ENCODE measurements around the gene DDX42.
A peak's percentile ranks its signal among the peaks of the same experiment; 100 is the strongest.
"Not testable (repeated sequence)": the region's sequence is repeated elsewhere in the genome, so short reads cannot be mapped to it uniquely, and the experiment has no call there.

DDX42 gene

DNA sequence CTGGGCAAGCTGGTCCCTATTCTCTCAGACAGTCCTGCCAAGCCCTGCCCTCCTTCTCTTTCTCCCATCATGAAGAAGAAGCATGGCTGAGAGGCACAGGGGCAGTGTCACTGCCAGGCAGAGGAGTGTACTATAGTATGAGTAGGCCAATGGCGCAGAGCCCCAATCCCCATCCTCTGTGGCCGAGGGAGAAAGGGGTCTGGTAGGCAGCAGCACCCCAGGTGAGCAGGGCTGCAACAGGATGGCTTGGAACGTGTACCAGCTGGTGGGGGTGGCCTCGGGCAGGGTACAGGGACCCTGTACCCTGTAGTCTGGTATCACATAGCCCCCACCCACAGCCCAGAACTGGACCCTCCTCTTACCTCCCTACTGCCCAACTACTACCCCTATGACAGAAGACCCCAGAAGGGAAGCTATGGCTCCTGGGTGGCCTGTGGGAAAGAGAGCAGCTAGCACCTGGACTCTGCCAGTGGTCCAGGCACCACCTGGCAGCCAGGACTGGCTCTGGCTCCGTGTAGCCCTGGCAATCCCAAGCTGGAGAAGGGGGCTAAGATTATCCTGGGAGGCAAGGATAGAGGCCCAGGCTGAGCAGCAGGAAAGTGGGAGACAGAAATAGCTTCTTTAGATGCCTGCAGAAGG, 64.1 kb downstream of the DDX42 start:
- DNase-seq (ENCODE audit: low spot score) = no peak

DNA sequence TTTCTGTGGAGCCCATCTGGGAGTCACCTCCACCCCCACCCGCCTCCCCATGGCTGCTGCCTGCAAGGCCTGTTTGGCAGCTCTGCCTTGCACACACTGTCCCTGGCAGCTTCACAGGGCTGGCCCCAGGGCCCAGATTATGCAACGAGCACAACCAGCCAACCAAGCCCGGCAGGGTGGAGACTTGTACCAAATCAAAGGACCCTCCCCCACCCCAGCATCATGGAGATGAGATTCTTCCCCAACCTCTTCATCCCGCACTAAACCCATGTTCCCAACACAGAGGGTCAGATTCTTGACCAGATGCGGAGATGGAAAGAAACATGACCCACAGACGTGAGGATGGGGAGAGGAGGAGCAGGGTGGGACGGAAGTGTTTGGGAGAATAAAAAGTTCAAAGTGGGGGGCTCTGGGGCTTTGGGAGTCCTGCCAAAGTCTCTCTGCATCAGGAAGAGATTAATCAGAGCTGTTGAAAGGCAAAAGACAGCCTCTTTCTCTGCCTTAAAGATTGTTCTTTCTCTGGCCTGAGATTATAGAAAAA, 64.7 kb downstream of the DDX42 start:
- no peak for DNase-seq (ENCODE audit: low spot score)

DNA sequence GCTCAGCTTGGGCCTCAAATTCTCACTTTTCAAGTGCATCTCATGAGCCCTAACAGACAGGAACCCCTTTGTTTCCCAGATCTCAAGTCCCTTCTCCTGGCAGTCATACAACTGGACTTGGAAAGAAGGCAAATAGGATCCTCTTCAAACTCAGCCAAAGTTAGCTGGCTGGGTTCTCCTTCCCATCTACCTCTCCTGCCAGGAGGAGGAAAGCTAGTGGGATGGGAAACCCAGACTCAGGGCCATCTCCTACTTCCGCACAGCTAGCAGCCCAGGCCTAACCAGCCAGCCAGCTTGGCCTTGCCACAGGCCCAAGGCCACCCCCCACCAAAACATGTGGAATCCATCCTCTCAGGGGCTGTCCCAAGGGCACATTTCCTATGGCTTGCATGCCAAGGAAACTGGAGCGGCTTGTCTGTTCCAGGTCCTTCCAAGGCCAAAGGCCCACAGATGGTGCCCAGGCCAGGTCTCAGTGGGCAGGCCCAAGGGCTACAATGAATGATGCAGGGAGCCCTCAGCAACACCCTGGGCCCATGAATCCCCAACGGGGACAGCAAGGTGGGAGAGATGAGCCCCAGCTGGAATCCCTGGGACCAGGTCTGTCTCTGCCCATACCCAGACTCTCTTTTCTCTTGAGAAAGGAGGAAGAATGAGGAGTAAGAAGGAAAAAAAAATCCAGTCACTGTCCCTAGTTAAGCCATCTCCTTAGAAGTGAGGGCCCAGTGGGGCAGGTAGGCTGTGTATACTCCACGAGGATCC, 66.8 kb downstream of the DDX42 start:
- no peak for DNase-seq (ENCODE audit: low spot score)

GRCh38 chr17:63841350-63842172, 67.6 kb downstream of the DDX42 start:
- peak; percentile 94 for DNase-seq (ENCODE audit: low spot score)

GRCh38 chr17:63842173-63842539, 68.2 kb downstream of the DDX42 start:
- DNase-seq (ENCODE audit: low spot score) = no peak

- peak; percentile 98 for DNase-seq (ENCODE audit: low spot score)
Measured at GRCh38 chr17:63842540-63843386, 68.8 kb downstream of the DDX42 start, which contains the start of gene SMARCD2. TSS of gene SMARCD2 (minus strand) at chr17:63842685. CDS start at chr17:63842674, 11 bp downstream.

DNA sequence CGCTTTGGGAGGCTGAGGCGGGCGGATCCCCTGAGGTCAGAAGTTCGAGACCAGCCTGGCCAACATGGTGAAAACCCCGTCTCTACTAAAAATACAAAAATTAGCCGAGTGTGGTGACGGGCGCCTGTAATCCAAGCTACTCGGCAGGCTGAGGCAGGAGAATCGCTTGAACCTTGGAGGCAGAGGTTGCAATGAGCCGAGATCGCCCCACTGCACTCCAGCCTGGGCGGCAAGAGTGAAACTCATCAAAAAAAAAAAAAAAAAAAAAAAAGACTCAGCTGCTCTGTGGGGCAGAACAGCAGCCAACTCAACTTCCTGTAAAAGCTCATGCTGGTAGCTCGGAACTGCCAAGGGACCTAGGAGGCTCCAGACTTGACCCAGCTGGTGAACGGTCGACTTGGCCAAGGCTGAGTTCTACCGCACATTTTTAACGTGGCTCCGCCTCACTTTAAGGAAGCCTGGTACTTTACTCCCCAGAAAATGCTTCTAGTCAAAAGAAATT, 69.5 kb downstream of the DDX42 start:
- not testable (repeated sequence) for DNase-seq (ENCODE audit: low spot score)

DNA sequence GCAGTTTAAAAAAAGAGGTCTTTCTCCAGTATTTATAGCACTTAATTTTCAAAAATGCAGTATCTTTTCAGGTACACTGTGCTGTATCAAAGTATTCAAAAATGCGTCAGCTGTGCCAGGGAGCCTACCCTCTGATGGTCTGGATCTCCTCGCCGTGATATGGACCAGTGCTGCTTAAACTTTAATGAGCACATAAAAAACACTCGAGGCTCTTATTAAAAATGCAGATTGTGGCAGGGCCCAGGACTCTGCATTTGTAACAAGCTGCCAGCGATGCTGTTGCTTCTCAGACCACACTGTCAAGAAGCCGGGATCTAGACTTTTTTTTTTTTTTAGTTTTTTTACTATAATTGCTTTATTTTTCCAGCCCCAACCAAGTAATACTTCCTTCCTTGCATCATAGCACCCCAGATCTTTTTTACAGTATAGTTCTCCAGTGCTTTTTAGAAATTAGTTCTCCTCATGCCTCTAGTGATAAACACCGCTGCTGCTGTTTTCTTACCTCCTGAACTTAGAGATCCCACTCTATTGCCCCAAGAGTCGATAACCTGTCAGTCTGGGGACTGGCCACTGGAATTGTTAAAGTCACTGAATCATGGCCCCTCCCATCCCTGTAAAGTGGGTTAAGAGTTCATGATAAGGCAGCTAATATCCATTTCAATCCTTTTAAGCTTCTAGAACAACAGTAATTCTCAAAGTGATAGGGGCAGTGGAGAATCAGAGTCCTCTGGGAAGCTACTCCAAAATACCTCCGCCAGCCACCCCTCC, 70.1 kb downstream of the DDX42 start:
- no peak for DNase-seq (ENCODE audit: low spot score)

- no peak for DNase-seq (ENCODE audit: low spot score)
Measured at GRCh38 chr17:63845509-63845908, 71.5 kb downstream of the DDX42 start.

DNA sequence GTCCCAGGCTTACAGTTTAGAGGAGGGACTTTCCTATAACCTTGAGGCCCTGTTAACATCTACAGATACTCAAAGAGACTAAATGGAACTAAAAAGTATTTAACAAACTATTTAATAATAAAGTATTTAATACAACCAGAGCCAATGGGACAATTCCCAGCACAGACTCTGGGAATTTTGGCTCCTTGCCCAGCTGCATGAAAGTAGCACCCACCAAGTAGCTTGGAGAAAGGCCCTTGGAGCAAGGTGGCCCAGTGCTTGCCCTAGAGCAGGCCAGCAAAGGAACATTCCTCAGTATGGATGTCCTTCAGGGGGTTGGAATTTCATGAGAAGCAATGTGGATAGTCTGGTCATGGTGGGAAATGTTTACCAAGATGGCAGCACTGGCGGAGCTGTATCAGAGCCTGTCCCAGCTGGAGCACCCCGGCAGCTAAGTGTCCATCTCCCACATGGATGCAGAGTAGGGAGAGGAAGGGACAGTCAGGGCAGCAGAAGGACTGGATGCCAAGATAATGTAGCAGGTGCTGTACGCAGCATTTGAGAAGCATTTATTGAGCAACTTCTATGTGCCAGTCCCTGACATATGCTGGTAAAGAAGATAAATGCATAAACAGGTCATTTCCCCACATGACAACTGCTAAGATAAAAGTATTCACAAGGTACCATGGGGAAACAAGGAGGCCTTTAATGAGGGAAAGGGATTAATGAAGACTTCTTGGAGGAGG, 73.7 kb downstream of the DDX42 start:
- DNase-seq (ENCODE audit: low spot score) = no peak

DNA sequence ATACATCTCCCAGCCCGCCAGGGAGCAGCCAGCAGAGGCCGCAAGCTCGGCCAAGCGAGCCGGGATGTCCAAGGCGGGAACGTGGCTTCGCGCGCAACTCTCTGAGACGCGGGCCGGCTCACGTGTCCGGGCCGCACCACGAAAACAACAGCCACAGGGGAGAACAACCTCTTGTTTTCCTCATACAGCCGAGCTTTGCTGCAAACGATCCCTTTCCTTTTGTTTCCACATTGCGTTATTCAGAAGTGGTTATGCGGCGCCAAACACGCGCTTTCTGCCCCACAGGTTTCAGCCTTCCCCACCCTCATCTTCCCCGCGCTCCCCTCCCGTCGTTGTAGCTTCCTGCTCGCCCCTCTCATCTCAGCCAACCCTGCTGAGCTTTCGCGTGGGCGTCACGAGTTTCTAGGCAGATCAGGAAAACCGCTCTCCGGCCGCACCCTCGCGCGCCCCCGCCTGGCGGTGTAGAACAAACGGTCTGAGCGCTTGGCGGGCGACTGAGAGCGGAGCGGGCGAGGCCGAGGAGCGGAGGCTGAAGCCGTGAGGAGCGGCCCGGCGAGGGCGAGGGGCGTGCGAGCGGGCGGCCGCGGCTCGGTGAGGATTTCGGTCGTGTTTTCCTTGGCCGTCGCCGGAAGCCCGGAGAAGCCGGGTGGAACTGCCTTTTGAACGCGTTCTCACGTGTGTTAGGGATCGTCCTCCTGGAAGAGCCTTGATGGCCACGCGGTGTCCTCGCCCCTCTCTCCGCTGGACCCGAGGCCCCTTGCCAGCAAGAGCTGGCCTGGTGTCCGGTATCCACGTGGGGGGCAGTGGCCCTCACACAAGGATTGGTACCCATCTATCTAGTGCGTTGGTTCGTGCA, 75.1 kb downstream of the DDX42 start:
- peak; percentile 68 for DNase-seq (ENCODE audit: low spot score)

DNA sequence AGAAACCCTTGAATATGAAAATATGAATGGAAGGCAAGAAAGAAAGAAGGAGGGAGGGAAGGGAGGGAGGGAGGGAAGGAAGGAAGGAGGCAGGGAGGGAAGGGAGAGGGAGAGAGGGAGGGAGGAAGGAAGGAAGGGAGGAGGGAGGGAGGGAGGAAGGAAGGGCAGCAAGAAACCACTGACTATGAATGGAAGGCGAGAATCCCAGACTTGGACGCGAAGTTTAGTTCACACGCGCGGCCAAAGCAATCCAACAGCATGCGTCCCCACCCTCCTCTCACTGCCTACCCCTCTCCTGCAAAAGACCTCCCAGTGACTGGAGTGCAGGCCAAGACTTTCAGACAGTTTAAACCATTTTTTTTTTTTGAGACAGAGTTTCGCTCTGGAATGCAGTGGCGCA, 76.4 kb downstream of the DDX42 start:
- no peak for DNase-seq (ENCODE audit: low spot score)

GRCh38 chr17:63853260-63853659, 79.3 kb downstream of the DDX42 start:
- no peak for DNase-seq (ENCODE audit: low spot score)

GRCh38 chr17:63854709-63855108, 80.7 kb downstream of the DDX42 start:
- DNase-seq (ENCODE audit: low spot score) = no peak

DNA sequence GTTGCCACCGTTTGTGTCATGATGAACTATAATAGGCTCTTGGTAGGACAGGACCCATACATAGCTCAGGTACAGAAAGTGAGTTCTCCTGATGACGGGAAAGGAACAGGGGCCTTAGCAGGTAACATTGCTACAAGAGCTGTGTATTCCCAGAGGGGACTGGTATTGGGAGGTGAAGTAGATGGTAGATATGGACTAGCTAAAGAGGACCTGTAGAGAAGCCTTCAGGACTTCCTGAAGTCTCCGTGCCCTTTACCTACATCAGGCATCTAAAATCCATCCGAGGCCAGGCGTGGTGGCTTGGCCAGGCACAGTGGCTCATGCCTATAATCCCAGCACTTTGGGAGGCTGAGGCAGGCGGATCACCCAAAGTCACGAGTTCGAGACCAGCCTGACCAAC, 81.2 kb downstream of the DDX42 start:
- no peak for DNase-seq (ENCODE audit: low spot score)

- not testable (repeated sequence) for DNase-seq (ENCODE audit: low spot score)
Measured at GRCh38 chr17:63856425-63856824, 82.5 kb downstream of the DDX42 start.

DNA sequence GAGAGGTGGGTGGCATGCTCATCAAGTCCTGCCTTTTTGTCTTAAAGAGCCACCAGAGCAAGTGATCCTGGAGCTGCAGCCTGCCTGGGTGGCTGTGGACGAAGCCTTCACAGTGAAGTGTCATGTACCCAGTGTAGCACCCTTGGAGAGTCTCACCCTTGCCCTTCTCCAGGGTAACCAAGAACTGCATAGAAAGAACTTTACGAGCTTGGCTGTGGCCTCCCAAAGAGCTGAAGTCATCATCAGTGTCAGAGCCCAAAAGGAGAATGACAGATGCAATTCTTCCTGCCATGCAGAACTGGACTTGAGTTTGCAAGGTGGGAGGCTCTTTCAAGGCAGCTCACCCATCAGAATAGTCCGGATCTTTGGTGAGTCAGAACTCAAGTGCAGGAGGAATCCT, 85.3 kb downstream of the DDX42 start:
- DNase-seq (ENCODE audit: low spot score) = no peak

GRCh38 chr17:63866625-63867024, 92.7 kb downstream of the DDX42 start:
- DNase-seq (ENCODE audit: low spot score) = not testable (repeated sequence)
